B cell (primary cell): ENCODE data around the gene IFNG-AS1. TPM values are rescaled to one million over a fixed set of nuclear protein-coding genes. Genes with fewer than 3 reads are reported as not detected.

ENCODE experiments used
- ATAC-seq: fragments of 200-7000 bp; cut with Tn5 transposase; one replicate; pipeline ENCODE4 v1.10.0; 2021; ENCODE audit warnings: low read depth, mild to moderate bottlenecking, moderate number of reproducible peaks, moderate library complexity
- CTCF ChIA-PET: fragments of 350-600 bp; sonication (Branson Sonifier 250); formaldehyde crosslinking; loops from one replicate; lab custom pipeline; 2021; ENCODE audit warnings: antibody characterized with exemption, inconsistent platforms; lab: Charles Lee
- POLR2A ChIA-PET: fragments of 350-600 bp; sonication (Branson Sonifier 250); formaldehyde crosslinking; loops from one replicate; lab custom pipeline; 2021; ENCODE audit warnings: antibody characterized with exemption; lab: Charles Lee
- DNase-seq: peaks from one replicate; pipeline ENCODE4 v3.0.0; 2013
- H2AFZ ChIP-seq: 2 replicates; pipeline ENCODE4 v1.6.1; 2012; ENCODE audit warnings: mild to moderate bottlenecking, low read depth, low read length; ENCODE audit not compliant: insufficient read depth, poor library complexity, severe bottlenecking
- H3K27ac ChIP-seq, 2 donors: 1 replicate in 1 of 2; 2 replicates in 1 of 2; pipeline ENCODE4 v1.5.1; 2012 to 2013; ENCODE audit warnings: low read length in 2 of 2, mild to moderate bottlenecking in 2 of 2, moderate library complexity in 1 of 2
- H3K27me3 ChIP-seq, 4 experiments: fragments of 200-600 bp in 1 of 4; sonication (generic) in 1 of 4; replicated peaks in 1 of 4; 1 replicate in 2 of 4; 2 replicates in 2 of 4; pipeline versions ENCODE4 v1.6.1 to v1.7.0; 2013 to 2016; ENCODE audit warnings: low read length in 3 of 4, mild to moderate bottlenecking in 2 of 4, mixed read lengths in 1 of 4, moderate library complexity in 1 of 4; ENCODE audit not compliant: insufficient read depth in 4 of 4, control insufficient read depth in 3 of 4; ENCODE audit errors: control extremely low read depth in 1 of 4
- H3K36me3 ChIP-seq, 2 experiments: replicated peaks in 1 of 2; 1 replicate in 1 of 2; 2 replicates in 1 of 2; pipeline versions ENCODE4 v1.6.1 to v1.7.1; 2013; ENCODE audit warnings: low read length in 1 of 2; ENCODE audit not compliant: insufficient read depth in 2 of 2, control insufficient read depth in 1 of 2; ENCODE audit errors: control extremely low read depth in 1 of 2, extremely low read depth in 1 of 2
- H3K4me1 ChIP-seq, 2 donors: fragments of 200-600 bp in 1 of 2; sonication (generic) in 1 of 2; 1 replicate in 1 of 2; 2 replicates in 1 of 2; pipeline versions ENCODE4 v1.5.1 to v1.6.1; 2013 to 2017; ENCODE audit warnings: low read length in 2 of 2; ENCODE audit not compliant: control insufficient read depth in 2 of 2, insufficient read depth in 2 of 2
- H3K4me2 ChIP-seq: replicated peaks from 2 replicates; pipeline ENCODE3; 2012; ENCODE audit warnings: mild to moderate bottlenecking, low read depth, low read length; ENCODE audit not compliant: poor library complexity, severe bottlenecking
- H3K4me3 ChIP-seq, 5 experiments: fragments of 200-600 bp in 1 of 5; sonication (generic) in 1 of 5; 1 replicate in 3 of 5; 2 replicates in 2 of 5; pipeline versions ENCODE4 v1.5.1 to v1.7.0; 2011 to 2016; ENCODE audit warnings: low read length in 4 of 5, mild to moderate bottlenecking in 4 of 5, low read depth in 2 of 5, control low read depth in 1 of 5, moderate library complexity in 1 of 5; ENCODE audit not compliant: insufficient read depth in 1 of 5; ENCODE audit errors: control extremely low read depth in 1 of 5, extremely low read depth in 1 of 5
- H3K79me2 ChIP-seq: fragments of 200-600 bp; sonication (generic); one replicate; pipeline ENCODE4 v1.6.0; 2016; ENCODE audit warnings: low read length; ENCODE audit not compliant: control insufficient read depth, insufficient read depth
- H3K9ac ChIP-seq: fragments of 200-600 bp; sonication (generic); 2 replicates; pipeline ENCODE4 v1.6.1; 2017; ENCODE audit warnings: mild to moderate bottlenecking, low read length, moderate library complexity
- H3K9me3 ChIP-seq, 3 donors: one replicate each; pipeline versions ENCODE4 v1.6.1 to v1.7.1; 2013; ENCODE audit warnings: low read length in 2 of 3; ENCODE audit not compliant: control insufficient read depth in 2 of 3, insufficient read depth in 1 of 3; ENCODE audit errors: control extremely low read depth in 1 of 3
- H4K20me1 ChIP-seq: 2 replicates; pipeline ENCODE4 v1.6.0; 2012; ENCODE audit warnings: mild to moderate bottlenecking, low read length; ENCODE audit not compliant: insufficient read depth, control insufficient read depth, poor library complexity, severe bottlenecking
- H3K27ac Mint-ChIP-seq: one replicate; pipeline ENCODE4 v1.8.0; 2021; ENCODE audit warnings: mixed read lengths
- H3K27me3 Mint-ChIP-seq: one replicate; pipeline ENCODE4 v1.8.0; 2021; ENCODE audit warnings: mixed read lengths
- H3K4me1 Mint-ChIP-seq: one replicate; pipeline ENCODE4 v1.8.0; 2021; ENCODE audit warnings: mixed read lengths
- H3K4me3 Mint-ChIP-seq: one replicate; pipeline ENCODE4 v1.8.0; 2021; ENCODE audit warnings: mixed read lengths
- H3K9me3 Mint-ChIP-seq: one replicate; pipeline ENCODE4 v1.8.0; 2022; ENCODE audit warnings: mixed read lengths; ENCODE audit not compliant: insufficient read depth
- CTCF ChIP-seq: fragments of 200-600 bp; IDR thresholded peaks from one replicate; pipeline ENCODE4 v1.8.0; 2022; ENCODE audit warnings: antibody characterized with exemption, mild to moderate bottlenecking
- EZH2 ChIP-seq: IDR thresholded peaks from 2 replicates; pipeline ENCODE4 v1.6.1; 2012; ENCODE audit warnings: borderline replicate concordance, low read depth, mild to moderate bottlenecking, moderate library complexity, low read length; ENCODE audit not compliant: insufficient read depth, poor library complexity, severe bottlenecking
- WGBS: methylation state at CpG from one replicate; pipeline ENCODE4 v1.1.5; 2013; ENCODE audit warnings: missing lambda C conversion rate; ENCODE audit not compliant: insufficient coverage; 5-methylcytosine and 5-hydroxymethylcytosine counted together
- intact Hi-C: fragments of 100-400 bp; cut with micrococcal nuclease; formaldehyde crosslinking; loops from one replicate; pipeline ENCODE4 v1.10.0; 2022
- polyA plus RNA-seq: library from polyadenylated mRNA; depleted of rRNA; stranded (reverse); fragments of >200 nt; gene quantifications from 2 replicates; pipeline ENCODE4 v1.2.3, GENCODE V29; 2012
- total RNA-seq, 2 donors: library from RNA; stranded (reverse); fragments of 120-200 nt in 1 of 2; gene quantifications; 1 replicate in 1 of 2; 2 replicates in 1 of 2; pipeline versions ENCODE4 v1.2.3 to v1.2.4, GENCODE V29; 2013 to 2022

IFNG-AS1 gene
- total and polyA plus RNA-seq, 2 donors (not counting 1 experiment from before 2014, with no cell fraction given) = 1.8 to 19.0 TPM

DNA sequence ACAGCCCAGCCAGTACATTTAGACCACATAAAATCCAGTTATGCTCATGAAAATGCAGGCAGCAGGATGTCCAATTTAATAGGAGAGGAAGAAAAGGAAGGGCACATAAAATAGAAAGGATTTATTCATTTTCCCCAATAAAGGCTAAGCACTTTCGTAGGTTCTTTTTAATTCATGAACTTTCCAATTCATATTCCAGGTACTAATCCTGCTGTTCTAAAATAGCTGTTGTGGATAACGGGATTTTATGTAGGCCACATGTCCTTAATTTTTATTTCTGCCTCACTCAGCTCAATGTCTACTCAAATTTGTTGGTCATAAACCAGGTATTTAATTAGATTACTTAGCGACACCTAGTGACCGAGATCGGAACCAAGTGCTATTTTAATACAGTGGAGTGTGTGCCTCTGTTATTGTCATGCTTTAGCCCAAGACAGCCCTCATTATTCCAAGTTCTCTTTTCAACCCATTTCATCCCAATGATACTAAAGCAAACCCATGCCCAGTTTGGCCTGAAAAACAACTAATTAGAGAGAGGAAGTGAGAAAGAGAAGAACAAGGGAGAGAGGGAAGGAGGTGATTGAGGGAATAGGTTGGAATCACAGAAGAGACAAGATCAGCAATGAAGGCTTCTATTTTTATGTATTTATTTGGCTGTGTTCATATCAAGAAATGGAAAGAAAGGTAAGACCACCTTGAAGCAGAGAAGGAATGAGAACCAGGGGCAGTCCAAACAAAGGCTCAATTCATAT lies 45.9 kb upstream of the IFNG-AS1 start:
- H3K4me3 Mint-ChIP-seq = no peak overlapping the region
- TF ChIP-seq EZH2 (no peak), CTCF (peak; percentile 87)
- H3K27me3 Mint-ChIP-seq = peaks cover 4% of the 10 kb centered on the region
- peak; percentile 78 for DNase-seq
- WGBS = no CpG with 5 or more reads among the region's 5 CpGs
- H3K9ac ChIP-seq = no peak overlapping the region
- peak; percentile 85 for ATAC-seq
- H3K27ac Mint-ChIP-seq = no peak overlapping the region
- H3K9me3 Mint-ChIP-seq = no peaks in the 10 kb centered on the region
- H3K27ac ChIP-seq = no peak overlapping the region
- intact Hi-C loops = loop anchor here (1.0 to 2.0 kb wide), 4 partner anchors 99 to 587 kb away; no protein-coding TSS in a partner anchor
- H3K4me1 Mint-ChIP-seq = peaks cover 4% of the 10 kb centered on the region
- no peak overlapping the region for H3K4me2 ChIP-seq
- H3K36me3 ChIP-seq = no peaks in the 10 kb centered on the region
- ChIA-PET CTCF (interaction anchor here (0.6 to 11.7 kb wide), 45 partner anchors 11 to 917 kb away, joined by 3 to 346 read pairs (median 4); partner anchors contain the start of genes CAND1 and IFNG-AS1), POLR2A (interaction anchor here (1.0 kb wide), 1 partner anchor 295 kb away, joined by 4 read pairs; the partner anchor contains the start of gene DYRK2)
- no peaks in the 10 kb centered on the region for H3K9me3 ChIP-seq
- no peak overlapping the region for H3K4me3 ChIP-seq
- no peaks in the 10 kb centered on the region for H3K79me2 ChIP-seq
- peaks cover 5 to 8% of the 10 kb centered on the region in 2 donors for H3K4me1 ChIP-seq
- H3K27me3 ChIP-seq = no peaks in the 10 kb centered on the region
- no peaks in the 10 kb centered on the region for H4K20me1 ChIP-seq
- peak overlapping the region; percentile 4 for H2AFZ ChIP-seq

DNA sequence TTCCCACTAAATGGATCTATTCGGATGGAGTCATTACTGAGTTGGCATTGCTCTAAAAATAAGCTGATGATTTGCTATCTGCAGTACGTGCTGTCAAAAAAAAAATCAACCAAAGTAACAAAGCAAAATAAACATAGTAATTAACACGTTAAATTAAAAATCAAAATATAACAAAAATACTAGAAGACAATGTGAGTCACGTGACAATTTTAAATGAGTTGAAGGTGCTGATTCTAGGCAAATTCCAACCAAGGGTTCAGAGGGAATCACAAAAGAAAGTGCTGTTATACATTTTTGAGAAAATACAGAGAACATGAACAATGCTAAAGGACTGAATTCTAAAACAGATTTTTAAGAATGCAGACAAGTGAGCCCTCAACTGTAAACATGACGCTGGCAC lies 45.2 kb upstream of the IFNG-AS1 start:
- CTCF ChIA-PET = interaction anchor here (0.9 to 11.7 kb wide), 4 partner anchors 65 to 780 kb away, joined by 3 to 346 read pairs (median 5); no protein-coding TSS in a partner anchor
- no peaks in the 10 kb centered on the region for H3K9me3 Mint-ChIP-seq
- DNase-seq (no peak), ATAC-seq (no peak)
- POLR2A ChIA-PET = no interaction called here
- Histone ChIP-seq H3K9me3 (no peaks in the 10 kb centered on the region), H3K27ac (no peak overlapping the region), H3K36me3 (no peaks in the 10 kb centered on the region), H3K4me2 (no peak overlapping the region), H3K27me3 (no peaks in the 10 kb centered on the region), H4K20me1 (no peaks in the 10 kb centered on the region), H3K4me1 (peaks cover 5 to 8% of the 10 kb centered on the region in 2 donors), H3K79me2 (no peaks in the 10 kb centered on the region), H3K9ac (no peak overlapping the region), H2AFZ (no peak overlapping the region), H3K4me3 (no peak overlapping the region)
- WGBS = 67% methylated on average over 1 of the region's 5 CpGs
- no peak overlapping the region for H3K27ac Mint-ChIP-seq
- intact Hi-C loops = no loop called here
- peaks cover 4% of the 10 kb centered on the region for H3K4me1 Mint-ChIP-seq
- H3K4me3 Mint-ChIP-seq = no peak overlapping the region
- TF ChIP-seq CTCF (no peak), EZH2 (no peak)
- peaks cover 2% of the 10 kb centered on the region for H3K27me3 Mint-ChIP-seq
